HG03280 (cell line): ENCODE results near the gene KISS1R.
A peak's percentile ranks its signal among the peaks of the same experiment; 100 is the strongest.

Experiments
- ATAC-seq: cut with Tn5 transposase; IDR thresholded peaks from one replicate; pipeline ENCODE4 v1.9.1; 2021; ENCODE audit warnings: mild to moderate bottlenecking, moderate library complexity; ENCODE audit not compliant: unreplicated experiment

Gene KISS1R

DNA sequence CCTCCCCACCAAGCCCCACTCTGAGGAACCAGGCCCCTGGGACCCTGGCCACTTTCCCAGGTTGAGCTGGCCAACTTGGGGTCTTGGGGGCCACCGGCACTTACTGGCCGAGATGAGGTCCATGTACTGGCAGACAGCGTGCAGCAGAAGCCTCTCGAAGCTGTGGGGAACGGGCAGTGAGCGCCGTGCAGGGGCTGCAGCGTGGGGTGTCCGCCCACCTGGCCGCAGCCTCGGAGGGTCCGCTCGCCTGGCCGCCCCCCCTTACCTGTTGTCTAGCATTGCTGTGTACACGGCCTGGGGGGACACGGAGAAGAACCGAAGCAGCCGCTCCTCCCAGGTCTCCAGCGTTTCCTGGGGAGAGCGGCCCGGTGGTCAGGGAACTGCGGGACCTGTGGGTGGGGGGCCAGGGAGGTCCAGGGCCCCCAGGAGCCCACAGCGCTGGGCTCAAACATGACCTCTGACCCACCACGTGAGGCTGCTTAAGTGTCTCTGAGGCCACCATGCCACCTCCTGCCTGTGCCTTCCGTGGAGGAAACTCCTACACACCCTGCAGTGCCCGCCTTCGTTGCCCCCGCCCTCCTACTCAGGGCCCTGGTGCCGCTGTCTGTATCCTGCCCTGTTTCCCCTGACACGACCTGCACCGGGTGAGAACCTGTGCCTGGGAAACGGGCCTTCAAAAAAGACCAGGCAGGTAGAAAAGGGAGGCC is 17.6 kb upstream of the KISS1R start:
- no peak for ATAC-seq

DNA sequence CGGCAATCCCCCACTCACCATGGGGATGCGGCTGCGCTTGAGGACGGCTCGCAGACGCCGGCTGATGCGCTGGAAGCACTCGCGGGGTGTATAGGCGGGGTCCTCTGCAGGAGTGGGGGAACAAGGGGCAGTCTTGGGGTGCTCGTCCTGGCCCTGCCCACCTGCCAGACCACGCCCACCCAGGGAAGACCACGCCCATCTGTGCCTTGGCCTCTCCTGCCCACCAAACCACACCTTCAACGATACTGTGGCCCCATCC is 17.2 kb upstream of the KISS1R start:
- no peak for ATAC-seq

DNA sequence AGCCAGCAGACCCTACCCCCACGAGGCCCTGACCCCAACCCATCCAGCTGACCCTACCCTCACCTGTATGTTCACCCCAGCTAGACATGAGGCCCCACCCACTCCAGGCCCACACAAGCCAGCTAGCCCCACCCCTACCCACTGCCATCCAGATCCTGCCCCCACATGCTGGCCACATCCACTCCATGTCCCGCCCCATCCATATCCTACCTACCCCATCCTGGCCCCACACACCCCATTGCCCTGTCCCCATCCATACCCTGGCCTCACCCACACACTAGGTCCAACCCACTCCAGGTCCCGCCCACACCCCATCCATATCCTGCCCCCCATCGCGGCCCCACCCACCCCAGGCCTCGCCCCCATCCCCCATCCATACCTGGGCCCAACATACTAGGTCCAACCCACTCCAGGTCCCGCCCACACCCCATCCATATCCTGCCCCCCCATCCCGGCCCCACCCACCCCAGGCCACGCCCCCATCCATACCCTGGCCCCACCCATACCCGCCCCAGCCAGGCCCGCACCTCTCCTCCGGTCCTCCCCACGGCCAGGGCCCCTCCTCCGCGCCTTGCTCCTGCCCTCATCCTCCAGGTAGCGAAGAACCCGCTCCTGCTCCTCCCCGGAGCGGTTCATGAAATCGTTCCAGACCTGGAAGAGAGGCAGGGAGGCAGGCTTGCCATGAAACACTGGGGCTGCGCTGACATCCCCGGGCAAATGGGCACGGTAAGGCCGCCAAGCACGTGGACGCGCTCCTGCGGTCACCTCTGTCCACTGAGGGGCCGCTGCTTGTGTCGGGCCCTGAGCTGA is 16.6 kb upstream of the KISS1R start:
- ATAC-seq: no peak

DNA sequence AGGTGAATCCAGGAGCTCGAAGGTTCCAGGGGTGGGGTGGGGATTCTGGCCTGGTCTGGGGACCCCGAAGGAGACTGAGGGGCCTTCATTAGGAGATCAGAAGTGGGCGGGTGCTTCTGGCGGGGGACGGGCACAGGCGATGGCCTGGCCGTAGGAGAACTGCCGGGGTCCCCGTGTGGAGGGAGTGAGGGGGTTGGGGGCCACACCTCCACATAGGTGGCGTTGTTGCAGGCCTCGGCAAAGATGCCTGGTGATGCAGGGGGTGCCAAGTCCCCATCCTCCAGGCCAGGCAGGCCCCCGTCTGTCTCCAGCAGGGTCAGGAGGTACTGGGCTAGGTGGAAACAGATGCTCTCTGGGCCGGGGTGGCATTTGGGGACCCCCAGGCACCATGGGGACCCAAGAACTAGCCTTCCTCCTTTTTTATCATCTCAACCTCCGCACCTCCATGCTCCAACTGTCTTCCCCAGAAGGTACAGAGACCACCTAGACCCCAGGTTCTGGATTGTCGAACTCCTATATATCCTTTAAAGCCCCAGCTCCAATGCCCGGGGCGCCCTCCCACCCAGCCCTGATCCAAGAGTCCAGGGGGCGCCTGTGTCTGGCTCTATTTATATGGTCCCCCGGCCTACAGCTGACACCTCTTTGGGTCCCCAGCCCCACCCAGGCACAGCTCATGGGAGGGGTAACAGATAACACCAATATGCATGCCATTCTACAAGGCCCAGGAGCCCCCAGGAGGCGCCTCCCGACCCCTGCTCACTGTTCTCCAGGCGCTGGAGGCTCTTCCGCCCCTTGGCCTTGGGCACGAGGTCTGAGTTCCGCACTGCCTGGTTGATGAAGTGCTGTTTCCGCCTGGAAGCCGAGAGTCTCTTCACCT is 15.7 kb upstream of the KISS1R start:
- ATAC-seq: no peak

DNA sequence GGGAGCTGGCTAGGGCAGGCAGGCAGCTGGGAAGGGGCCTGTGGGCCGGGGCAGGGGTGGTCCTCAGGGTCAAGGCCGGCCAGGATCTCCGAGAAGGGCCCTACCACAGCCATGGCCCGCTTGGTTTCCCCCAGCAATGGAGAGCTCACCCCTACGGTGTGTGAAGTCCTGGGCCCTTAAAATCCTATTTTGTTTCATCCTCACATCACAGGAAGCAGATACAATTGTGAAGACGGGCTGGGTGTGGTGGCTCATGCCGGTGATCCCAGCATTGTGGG is 15.1 kb upstream of the KISS1R start:
- no peak for ATAC-seq

DNA sequence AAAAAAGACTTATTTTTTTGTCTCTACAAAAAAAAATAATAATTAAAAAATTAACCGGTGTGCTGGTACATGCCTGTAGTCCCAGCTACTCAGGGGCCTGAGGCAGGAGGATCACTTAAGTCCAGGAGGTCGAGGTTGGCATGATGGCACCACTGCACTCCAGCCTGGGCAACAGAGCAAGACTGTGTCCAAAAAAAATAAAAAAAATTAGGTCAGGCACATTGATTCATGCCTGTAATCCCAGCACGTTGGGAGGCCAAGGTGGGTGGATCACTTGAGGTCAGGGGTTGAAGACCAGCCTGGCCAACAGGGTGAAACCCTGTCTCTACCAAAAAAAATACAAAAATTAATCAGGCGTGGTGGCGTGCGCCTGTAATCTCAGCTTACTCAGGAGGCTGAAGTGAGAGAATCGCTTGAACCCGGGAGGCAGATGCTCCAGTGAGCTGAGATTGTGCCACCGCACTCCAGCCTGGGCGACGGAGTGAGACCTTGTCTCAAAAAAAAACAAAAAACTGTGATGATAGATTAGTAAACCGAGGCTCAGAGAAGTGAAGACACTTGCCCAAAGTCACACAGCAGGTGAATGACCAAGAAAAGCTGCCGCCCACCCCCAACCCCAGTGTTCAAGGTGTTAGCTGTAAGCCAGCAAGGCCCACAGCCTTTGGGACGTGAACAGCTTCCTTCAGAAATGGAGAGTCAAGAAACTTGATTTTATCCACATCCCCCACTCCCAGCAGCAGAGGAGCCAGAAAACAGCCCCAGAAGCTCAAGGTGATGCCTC is 14.5 kb upstream of the KISS1R start:
- ATAC-seq: no peak

DNA sequence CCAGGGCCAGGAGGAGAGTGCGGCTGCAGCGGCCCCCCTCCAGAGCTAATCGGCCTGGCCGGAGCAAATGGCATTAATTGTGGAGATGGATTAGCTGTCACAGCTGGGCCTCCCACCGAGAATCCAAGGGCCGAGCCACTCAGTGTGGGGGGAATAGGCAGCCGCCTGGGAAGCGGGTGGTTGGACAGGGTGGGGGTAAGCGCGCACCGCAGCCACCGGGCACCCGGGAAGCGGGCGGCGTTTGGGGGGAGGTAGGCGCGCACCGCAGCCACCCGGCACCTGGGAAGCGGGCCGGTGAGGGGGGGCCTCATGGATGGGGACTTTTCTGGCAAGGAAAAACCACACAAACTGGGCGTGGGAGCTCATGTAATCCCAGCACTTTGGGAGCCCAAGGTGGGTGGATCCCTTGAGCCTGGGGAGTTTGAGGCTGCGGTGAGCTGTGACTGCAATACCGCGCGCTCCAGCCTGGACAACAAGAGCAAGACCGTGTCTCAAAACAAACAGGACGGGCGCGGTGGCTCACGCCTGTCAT is 13.8 kb upstream of the KISS1R start:
- ATAC-seq: no peak

DNA sequence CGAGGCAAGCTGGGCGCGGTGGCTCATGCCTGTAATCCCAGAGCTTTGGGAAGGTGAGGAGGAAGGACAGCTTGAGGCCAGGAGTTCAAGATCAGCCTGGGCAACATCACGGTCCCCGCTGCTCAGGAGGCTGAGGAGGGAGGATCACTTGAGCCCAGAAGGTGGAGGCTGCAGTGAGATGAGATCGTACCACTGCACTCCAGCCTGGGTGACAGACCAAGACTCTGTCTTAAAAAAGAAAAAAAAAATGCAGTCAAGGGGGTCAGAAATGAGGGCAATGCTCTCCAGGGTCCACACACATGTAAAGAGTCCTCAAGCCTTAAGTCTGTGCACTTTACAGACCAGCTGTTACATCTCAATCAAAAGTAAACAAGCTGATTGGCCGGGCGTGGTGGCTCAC is 12.6 kb upstream of the KISS1R start:
- ATAC-seq: no peak

DNA sequence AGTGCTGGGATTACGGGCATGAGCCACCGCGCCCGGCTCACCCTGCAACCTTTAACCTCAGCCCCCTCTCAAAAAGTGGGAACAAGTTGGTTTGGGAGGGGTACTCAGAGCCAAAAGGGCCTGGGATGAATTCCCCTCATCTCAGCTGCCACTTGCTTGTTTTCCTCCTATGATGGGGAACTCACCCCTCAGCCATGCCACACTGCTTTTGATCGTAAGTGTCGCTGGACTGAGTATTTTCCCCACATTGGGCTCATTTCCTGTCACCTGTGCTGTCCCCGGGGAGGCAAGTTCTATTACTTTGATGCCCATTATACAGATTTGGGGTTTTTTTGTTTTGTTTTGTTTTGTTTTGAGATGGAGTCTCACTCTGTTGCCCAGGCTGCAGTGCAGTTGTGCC is 10.7 kb upstream of the KISS1R start:
- ATAC-seq: no peak

DNA sequence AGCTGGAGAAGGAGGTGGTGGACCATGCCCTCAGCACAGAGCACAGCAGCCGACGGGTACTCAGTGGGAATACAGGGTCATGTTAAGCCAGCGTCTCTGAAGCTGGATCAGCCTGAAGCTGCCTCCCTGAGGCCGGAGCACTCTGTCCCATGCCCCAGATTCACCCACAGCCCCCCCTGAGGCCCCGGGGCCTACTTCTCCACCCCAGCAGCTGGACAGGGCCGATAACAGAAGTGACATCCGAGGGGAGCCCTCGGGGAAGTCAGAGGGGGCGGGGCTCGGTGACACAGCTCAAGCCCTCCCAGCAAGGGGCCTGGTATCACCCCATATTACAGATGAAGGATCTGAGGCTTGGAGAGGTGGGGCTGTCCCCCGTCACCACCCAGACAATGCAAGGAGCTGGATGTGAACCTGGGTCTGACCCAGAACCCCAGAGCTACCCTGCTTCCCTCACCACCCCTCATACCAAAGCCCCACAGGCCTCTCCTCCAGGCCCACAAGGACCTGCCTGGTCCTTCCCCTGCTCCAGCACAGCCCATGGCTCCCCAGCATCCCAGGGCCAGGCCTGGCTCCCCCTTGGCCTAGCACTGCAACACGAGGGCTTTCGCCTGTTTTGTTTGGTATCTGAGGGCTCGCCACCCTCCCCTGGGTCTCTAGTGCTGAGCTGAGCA is 9.8 kb upstream of the KISS1R start:
- no peak for ATAC-seq

DNA sequence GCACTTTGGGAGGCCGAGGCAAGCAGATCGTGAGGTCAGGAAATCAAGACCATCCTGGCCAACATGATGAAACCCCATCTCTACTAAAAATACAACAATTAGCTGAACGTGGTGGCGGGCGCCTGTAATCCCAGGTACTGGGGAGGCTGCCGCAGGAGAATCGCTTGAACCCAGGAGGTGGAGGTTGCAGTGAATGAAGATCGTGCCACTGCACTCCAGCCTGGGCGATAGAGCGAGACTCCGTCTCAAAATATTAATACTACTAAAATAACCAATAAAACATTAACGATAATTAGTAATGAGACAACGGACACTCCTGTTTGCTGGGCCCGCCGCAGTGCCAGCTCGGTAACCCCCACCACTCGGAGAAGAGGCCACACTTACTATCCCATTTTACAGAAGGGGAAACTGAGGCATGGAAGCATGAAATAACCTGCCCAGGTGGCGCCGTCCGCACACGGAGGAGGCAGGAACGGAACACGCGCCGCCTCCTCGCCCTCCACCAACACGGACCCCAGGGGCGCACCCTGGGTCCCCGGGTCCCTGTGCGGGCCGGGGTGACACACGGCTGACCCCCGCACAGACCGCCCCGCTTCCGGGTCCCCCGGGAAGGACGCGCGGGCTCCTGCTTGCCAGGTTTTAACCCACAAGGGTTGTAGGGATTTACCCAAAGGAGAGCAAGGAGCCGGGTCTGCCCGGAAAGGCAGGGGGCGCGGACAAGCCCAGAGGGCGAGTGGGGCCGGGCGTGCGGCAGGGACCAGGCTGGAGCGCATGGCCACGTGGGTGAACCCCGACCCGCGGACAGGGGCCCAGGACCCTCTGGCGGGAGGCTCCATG is 5.7 kb upstream of the KISS1R start:
- no peak for ATAC-seq

DNA sequence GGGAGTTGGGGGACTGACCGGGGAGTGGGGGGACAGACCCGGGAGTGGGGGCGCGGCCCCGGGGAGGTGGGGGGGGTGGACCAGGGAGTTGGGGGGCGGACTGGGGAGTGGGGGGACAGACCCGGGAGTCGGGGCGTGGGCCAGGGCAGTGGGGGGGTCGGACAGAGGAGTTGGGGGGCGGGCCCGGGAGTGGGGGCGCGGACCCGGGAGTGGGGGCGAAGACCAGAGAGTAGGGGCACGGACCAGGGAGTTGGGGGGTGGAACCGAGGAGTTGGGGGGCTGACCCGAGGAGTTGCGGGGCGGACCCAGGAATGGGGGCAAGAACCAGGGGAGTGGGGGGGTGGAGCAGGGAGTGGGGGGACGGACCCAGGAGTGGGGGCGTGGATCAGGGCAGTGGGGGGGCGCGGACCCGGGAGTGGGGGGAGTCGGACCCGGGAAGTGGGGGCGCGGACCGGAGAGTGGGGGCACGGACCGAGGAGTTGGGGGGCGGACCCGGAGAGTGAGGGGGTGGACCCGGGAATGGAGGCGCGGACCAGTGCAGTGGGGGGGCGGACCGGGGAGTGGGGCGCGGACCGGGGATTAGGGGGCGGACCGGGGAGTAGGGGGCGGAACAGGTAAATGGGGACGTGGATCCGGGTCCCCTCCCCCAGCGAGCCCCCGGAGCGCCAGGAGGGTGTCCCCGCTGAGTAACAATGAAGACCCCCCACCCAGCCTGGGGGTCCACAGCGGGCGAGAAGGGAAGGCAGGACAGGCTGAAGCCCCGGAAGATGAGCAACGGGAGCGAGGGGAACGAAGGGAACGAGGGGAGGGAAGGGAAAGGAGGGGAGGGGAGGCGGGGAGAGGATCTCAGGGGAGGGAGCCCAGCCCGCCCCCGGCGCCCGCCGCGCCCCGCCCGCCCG is 4.7 kb upstream of the KISS1R start:
- no peak for ATAC-seq

DNA sequence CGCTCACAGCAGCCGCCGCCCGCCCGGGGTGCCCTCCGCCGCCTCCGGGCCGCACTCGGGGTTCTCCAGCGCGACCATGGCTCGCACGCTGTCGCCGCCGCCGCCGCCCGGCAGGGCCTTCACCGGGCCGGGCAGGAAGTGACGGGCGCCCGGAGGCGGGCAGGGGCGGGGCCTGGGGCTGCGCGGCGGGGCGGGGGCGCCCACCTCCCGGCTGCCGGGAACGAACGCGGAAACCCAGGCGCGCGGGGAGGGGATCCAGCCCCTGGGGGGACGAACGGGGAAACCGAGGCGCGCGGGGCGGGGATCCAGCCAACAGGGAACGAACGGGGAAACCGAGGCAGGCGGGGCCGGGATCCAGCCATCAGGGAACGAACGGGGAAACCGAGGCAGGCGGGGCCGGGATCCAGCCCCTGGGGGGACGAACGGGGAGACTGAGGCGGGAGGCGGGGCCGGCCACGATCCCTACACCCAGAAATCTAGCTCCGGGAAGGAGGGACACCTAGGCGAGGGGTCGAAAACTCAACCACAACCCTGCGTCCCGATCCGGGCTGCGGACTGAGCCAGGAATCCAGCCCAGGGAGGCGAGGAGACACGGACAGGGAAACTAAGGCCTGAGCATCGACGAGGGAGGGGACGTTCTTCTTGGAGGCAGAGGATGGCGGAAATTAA is 3.9 kb upstream of the KISS1R start, which contains the start of gene R3HDM4:
TSS of gene R3HDM4 (minus strand) at position 140 of the 669 bp plus-strand sequence. CDS start at position 78, 62 bp downstream.
- peak; percentile 60 for ATAC-seq

DNA sequence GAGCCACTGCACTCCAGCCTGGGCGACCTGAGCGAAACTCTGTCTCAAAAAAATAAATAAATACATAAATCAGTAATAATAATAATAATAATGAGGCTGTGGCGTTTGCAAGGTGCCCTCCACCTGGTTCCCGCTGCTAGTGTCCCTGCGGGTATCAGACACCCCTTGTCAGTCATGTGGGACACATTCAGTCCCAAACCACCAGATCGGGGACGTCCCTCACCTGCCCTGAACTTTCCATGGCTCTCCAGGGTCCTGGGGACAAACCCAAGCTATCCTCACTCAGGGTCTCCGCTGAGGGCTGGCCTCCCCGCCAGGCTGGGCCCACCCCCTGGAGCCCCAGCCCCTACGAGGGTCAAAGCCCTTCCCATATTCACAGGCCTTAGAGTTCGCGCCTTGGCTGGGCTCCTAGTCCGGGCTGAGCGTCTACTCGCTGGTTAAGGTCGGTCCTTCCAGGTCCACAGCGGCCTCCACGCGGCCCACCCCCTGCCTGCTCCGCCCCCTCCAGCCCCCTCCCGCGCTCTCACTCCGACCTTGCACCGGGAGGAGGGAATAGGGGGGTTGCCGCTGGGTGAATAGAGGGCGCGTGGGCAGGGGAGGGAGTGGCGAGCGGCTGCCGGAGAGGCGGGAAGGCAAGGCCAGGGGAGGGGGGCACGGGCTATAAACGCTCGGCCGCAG is 349 bp upstream of the KISS1R start:
- no peak for ATAC-seq

DNA sequence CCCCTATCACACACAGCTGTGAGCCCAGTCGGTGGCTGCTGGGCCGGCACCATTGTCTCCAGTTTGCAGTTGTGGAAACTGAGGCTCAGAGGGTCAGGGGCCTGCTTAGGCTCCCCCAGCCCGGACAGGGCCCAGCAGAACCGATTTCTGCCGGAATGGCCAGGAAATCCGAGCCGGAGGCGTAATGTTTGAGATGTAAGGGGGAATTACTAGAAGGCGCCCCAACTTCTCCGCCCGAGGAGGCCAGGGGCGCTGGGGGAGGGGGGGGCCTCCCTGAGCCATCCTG is 962 bp downstream of the KISS1R start:
- no peak for ATAC-seq

DNA sequence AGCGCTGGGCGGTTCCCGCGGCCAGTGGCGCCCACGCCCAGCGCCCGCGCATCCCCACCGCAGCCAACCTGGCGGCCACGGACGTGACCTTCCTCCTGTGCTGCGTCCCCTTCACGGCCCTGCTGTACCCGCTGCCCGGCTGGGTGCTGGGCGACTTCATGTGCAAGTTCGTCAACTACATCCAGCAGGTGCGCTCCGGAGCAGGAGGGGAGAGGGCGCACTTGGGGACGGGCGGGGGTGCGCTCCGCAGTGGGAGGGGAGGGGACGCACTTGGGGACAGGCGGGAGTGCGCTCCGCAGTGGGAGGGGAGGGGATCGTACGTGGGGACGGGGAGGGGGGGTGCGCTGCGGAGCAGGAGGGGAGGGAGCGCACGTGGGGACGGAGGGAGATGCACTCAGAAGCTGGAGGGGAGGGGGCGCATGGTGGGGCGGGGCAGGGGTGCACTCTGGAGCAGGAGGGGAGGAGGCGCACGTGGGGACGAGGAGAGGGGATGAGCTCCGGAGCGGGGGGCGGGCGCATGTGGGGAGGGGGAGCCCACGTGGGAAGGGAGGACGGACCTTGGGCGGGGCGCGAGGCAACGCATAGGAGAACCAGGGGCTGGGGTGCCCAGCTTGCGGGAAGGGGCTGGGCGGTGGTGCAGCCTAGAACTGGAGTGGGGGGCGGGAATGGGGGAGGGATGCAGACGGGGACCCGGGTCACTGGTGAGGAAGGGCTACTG is 1.5 kb downstream of the KISS1R start:
- no peak for ATAC-seq
